Stimulated activated CD8-positive, alpha-beta memory T cell treated with anti-CD3 and anti-CD28 coated beads, Interleukin-2, amount 100 ng/mL, for 1 hour (primary cell): Measurements from ENCODE around the gene NOS1.
A peak's percentile ranks its signal among the peaks of the same experiment; 100 is the strongest.
"Not testable (repeated sequence)": the region's sequence is repeated elsewhere in the genome, so short reads cannot be mapped to it uniquely, and the experiment has no call there.

Source experiments
- DNase-seq, 2 donors: peaks; one replicate each; pipeline ENCODE4 v3.0.0-alpha.2; 2020; ENCODE audit warnings: low read depth in 2 of 2

NOS1 gene

DNA sequence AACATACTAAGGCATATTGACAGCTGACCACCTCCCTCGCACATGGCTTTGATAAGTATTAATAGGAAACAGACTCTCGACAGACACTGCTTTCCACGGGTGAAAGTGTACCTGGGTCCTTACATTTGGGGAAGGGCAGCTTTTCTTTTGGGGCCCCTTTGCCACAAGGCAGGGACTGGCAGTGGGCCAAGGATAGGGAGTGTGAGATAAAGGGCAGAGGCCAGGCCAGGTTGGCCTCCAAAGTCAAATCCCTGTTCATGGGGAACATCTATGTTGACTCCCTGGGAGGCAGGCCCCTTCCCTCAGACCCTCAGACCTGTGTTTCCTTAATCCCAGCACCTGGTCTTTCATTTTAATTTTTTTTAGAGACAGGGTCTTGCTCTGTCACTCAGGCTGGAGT is 151.8 kb downstream of the NOS1 start:
- DNase-seq: no peak

- DNase-seq: no peak
Observed at GRCh38 chr12:117208811-117209455, 152.5 kb downstream of the NOS1 start.

DNA sequence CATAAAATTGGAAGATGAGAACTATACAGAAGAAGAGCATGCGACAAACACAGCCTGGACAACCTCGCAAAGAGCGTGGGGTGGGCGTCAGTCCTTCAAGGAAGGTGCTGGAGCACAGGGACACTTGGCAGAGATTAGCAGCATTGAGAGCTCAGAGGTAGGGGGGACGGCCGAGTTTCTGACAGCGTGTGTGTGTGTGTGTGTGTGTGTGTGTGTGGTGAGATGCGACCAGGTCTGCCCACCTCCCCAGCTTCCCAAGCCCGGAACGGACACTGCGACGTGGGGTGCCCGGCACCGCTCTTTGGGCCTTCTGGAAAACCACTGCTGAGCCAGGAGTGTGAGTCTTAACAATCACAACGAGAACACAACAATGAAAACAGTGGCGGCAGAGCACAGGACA is 153.2 kb downstream of the NOS1 start:
- no peak for DNase-seq

GRCh38 chr12:117207675-117208074 is 153.8 kb downstream of the NOS1 start:
- no peak for DNase-seq

DNA sequence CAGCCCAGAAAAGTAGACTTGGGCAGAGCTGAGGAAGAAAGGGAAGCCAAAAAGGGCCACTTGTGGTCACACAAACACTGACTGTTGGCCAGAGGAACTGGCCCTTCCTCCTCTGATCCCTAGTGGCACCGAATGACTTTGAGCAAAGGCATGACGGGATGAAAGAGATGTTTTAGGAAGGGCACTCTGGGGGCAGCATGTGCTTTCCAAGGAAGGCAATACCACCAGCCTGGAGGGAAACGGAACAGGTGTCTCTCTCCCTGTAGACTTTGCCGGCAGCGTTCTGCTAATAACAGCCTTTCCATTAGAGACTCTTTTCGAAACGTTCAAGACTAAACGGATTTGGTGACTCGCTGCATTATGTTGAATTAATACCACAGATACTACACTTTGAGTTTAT is 158.9 kb downstream of the NOS1 start:
- no peak for DNase-seq

DNA sequence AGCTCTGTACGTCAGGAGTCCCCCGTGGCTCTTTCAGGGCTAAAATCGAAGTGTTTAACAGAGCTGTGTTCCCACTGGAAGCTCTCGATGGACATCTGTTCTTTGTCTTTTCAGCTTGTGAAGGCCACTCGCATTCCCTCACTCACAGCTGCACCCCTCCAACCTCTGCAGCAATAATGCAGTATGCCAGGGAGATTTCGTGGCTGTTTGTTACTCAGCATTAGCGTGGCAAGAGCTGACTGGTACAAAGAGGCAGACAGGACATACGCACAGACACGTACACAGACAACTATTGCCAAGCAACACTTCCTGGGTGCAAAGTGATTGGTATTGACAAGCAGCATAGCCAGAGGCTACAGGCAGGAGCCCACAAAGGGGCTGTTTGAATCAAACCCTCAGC is 159.4 kb downstream of the NOS1 start:
- no peak for DNase-seq

- DNase-seq: not testable (repeated sequence)
Observed at GRCh38 chr12:117199956-117200744, 161.3 kb downstream of the NOS1 start.

DNA sequence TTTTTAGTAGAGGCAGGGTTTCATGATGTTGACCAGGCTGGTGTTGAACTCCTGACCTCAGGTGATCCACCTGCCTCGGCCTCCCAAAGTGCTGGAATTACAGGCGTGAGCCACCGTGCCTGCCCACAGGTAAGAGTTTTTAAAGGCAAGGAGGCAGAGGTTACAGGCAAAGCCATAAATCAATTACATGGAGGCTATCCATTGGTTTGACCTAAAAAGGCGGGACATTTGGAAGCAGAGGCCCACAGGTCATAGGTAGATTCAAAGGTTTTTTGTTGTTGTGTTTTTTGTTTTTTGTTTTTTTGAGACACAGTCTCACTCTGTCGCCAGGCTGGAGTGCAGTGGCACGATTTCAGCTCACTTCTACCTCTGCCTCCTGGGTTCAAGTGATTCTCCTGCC is 165.1 kb downstream of the NOS1 start:
- not testable (repeated sequence) for DNase-seq

DNA sequence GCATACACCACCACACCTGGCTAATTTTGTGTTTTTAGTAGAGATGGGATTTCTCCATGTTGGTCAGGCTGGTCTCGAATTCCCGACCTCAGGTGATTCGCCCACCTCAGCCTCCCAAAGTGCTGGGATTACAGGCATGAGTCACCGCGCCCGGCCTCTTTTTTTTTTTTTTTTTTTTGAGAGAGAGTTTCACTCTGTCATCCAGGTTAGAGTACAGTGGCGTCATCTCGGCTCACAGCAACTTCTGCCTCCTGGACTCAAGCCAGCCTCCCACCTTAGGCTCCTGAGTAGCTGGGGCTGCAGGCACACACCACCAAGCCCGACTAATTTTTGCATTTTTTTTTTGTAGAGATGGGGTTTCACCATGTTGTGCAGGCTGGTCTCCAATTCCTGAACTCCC is 166.4 kb downstream of the NOS1 start:
- DNase-seq: not testable (repeated sequence)

DNA sequence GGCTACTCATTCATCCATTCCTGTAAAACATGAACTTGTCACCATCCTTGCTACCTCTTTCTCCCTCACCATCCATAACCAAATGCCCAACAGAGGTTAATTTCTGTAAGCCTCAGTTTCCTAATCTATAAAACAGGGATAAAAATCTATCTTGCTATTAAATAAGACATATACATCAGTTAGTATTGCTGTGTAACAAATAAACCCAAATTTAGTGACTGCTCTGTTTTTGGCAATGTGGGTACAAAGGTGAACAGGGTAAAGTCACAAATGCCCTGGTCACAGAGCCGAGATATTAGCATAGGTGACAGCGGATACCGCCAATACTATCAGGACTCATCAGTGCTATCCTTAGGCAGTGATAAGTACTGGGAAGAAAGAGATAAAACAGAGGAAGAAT is 167.5 kb downstream of the NOS1 start:
- DNase-seq: no peak

DNA sequence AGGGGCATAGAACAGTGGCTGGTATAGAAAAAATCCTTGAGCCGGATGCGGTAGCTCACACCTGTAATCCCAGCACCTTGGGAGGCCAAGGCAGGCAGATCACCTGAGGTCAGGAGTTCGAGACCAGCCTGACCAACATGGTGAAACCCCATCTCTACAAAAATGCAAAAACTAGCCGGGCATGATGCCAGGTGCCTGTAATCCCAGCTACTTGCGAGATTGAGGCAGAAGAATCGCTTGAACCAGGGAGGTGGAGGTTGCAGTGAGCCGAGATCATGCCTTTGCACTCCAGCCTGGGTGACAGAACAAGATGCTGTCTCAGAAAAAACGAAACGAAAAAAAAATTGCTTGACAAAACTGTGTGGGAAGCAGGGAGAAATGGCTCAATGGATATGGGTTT is 168.8 kb downstream of the NOS1 start:
- not testable (repeated sequence) for DNase-seq

- no peak for DNase-seq
Observed at GRCh38 chr12:117192057-117192456, 169.4 kb downstream of the NOS1 start.

GRCh38 chr12:117190210-117190781 is 171.1 kb downstream of the NOS1 start, which contains the start of gene FBXO21:
Gene FBXO21, minus strand, starts transcription at chr12:117190470. Its CDS starts 14 bp downstream, at chr12:117190456.
- DNase-seq: peak; percentile 87 to 89

GRCh38 chr12:117189725-117190209 is 171.7 kb downstream of the NOS1 start:
- peak in 1 of 2 donors; percentile 15 for DNase-seq

DNA sequence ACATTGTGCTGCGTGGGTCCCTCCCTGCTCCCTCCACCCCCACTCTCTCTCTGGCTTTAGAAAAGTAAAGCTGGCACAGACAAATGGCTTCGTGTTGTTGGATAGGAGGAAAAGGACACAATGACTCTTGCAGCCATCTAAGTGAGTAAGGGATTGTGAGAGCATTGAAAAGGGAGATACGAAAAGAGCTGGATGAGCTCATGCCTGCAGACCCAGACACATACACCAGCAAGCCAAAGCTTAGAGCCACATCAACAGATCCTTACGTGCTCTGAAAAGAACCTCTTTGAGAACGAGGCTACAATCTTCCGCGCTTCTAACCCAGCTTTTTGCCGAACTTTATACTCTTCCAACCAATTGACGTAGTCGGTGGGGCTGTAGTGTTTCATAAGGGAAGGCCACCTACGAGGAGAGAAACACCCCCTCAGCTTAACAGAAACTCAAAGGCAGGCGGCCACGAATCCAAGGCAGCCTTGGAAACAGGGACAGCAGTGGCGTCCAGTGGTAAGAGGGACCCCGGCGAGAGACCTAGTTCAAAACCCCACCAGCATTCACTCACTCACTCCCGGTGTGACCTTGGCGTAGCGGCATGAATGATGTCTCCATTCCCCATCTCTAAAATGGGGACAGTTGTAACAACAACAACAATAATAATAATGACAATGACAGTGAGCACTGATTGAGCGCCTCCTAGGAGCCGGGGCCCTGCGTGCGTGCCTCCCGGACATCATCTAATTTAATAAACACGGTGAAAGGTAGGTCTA is 172.3 kb downstream of the NOS1 start:
- DNase-seq: no peak

DNA sequence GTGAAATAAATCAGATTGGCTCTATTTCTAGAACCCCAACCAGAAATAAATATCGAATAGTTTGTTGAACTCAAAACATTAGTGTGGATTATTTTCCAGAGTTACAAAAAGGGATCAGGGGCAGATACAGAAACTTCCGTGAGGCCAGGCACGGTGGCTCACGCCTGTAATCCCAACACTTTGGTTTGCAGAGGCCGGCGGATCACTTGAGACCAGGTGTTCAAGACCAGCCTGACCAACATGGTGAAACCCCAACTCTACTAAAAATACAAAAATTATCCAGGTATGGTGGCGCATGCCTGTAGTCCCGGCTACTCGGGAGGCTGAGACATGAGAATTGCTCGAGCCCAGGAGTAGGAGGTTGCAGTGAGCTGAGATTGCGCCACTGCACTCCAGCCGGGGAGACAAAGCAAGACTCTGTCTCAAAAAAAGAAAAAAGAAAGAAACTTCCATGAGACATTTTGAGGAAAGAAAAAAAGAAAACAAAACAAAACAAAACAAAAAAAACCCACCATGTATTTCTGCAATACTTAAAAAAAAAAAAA is 173.2 kb downstream of the NOS1 start:
- no peak for DNase-seq

- DNase-seq: no peak
Observed at GRCh38 chr12:117187421-117187820, 174.0 kb downstream of the NOS1 start.

GRCh38 chr12:117182866-117183265 is 178.6 kb downstream of the NOS1 start:
- no peak for DNase-seq

DNA sequence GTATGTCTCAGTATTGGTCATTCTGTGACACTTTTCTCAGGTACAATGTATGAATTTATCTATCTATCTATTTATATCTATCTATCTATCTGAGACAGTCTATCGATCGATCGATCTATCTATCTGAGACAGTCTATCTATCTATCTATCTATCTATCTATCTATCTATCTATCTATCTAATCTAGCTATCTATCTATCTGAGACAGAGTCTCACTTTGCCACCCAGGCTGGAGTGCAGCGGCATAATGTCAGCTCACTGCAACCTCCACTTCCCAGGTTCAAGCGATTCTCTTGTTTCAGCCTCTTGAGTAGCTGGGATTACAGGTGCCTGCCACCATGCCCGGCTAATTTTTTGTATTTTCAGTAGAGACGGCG is 180.0 kb downstream of the NOS1 start:
- not testable (repeated sequence) for DNase-seq

DNA sequence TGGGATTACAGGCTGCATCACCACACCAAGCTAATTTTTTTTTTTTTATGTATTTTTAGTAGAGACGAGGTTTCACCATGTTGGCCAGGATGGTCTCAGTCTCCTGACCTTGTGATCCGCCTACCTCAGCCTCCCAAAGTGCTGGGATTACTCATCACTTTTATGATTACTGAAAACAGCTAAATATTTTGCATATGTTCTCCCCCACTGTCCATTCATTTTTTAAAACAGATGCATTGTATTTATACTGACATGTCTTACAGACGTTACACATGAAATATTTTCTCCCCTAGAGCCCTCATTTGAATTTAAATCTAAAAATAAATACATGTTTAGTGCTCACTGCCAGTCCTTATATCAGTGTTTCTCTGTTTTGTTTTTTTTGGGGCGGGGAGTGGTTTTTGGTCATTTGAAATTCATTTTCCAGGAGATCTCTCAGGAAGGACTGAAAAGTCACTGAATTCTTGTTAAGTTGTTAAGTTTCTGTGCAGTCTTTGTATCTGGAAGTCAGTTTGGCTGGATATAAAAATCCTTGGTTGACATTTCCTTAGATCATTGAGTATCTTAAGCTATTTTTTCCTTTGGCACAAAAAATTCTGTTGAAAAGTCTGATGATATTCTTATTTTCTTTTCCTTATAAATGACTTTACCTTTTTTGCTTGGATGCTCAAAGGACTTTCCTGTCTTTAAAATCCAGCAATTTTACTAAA is 180.5 kb downstream of the NOS1 start:
- DNase-seq: no peak

- no peak for DNase-seq
Observed at GRCh38 chr12:117178745-117179144, 182.7 kb downstream of the NOS1 start.
